Neural progenitor cell (in vitro differentiated cells): ENCODE data around the gene SSBP2.
"Not testable (repeated sequence)": the region's sequence is repeated elsewhere in the genome, so short reads cannot be mapped to it uniquely, and the experiment has no call there.

Source experiments
- CTCF ChIP-seq: fragments of 200-600 bp; sonication (generic); IDR thresholded peaks from 2 replicates; pipeline ENCODE4 v1.5.1; 2017; ENCODE audit warnings: antibody characterized with exemption, mild to moderate bottlenecking
- EZH2phosphoT487 ChIP-seq: fragments of 200-600 bp; sonication (generic); IDR thresholded peaks from 2 replicates; pipeline ENCODE4 v1.6.1; 2017; ENCODE audit warnings: antibody characterized with exemption

GRCh38 chr5:81660624-81661023 is 90.3 kb downstream of the SSBP2 start:
- TF ChIP-seq CTCF, EZH2phosphoT487: not testable (repeated sequence)
